LNCaP clone FGC (cell line): ENCODE data around the gene FITM1.
A peak's percentile ranks its signal among the peaks of the same experiment; 100 is the strongest.

Source experiments
- DNase-seq: peaks from one replicate; pipeline ENCODE4 v3.0.0-alpha.2; 2011; ENCODE audit warnings: low read depth
- H3K4me3 ChIP-seq: 2 replicates; pipeline ENCODE4 v1.5.1; 2011; ENCODE audit warnings: mild to moderate bottlenecking, low read depth, low read length, control low read depth
- CTCF ChIP-seq: IDR thresholded peaks from 2 replicates; pipeline ENCODE4 v1.5.1; 2012; ENCODE audit warnings: mild to moderate bottlenecking; ENCODE audit not compliant: control insufficient read depth, insufficient read depth; ENCODE audit errors: extremely low read depth

FITM1 gene

DNA sequence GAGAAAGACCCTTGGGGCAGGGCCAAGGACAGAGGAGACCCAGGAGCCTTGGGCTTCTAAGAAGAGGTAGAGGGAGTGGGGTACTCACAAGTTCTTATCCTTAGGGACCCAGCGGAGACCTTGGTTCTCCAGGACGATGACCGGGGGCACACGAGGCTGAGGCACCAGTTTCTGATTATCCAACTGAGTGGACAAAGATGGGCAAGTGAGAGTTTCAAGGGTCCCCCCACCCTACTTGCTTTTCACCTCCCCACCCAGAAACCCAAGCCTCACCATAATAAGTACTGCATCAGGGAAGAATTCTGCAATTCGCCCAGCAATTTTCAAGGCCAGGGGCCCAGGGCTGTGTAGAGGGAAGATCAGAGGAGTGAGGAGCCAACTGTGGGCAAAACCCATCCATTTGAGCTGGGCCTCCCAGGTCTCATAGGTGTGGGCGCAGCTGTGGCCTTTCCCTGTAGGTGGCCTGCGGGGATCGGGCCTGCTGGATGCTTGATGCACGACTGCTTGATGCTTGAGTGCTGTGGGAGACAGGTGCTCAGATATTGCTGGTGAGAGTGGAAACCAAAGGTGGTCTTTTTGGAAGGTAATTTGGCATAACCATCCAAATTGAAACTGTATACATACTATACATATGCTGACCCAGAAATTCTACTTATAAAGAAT, 8.9 kb downstream of the FITM1 start:
- DNase-seq, result no peak
- H3K4me3 ChIP-seq, result peak overlapping the region; percentile 89
- TF ChIP-seq CTCF, result no peak

- peak within 1 kb of the TSS; percentile 89 for H3K4me3 ChIP-seq
- peak; percentile 99 for DNase-seq
- no peak for TF ChIP-seq CTCF
These were observed 10.8 kb downstream of the FITM1 start, which contains the start of gene EMC9 for GRCh38 chr14:24141097-24141880. Gene EMC9 (minus strand): TSS chr14:24141591. CDS start chr14:24141304, 287 bp downstream.

DNA sequence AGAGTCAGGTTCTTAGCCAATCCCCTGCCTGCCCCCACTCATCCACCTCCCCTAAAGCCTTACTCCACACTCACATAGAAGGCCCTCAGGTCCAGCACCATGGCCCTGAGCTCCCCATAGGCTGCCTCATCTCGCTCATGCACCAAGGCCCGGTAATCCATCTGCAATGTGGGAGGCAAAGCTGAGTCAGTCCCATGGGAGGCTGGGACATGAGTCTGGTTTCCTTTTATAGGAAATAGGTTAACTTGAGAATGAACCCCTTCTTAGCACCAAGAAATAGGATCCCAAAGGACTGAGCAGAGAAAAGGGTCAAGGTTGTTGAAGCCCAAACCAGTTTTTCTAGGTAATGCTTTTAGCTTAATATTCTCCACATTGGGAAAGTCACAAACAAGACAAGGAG, 13.1 kb downstream of the FITM1 start:
- no peak for TF ChIP-seq CTCF
- no peak for DNase-seq
- no peak overlapping the region for H3K4me3 ChIP-seq

GRCh38 chr14:24144451-24144850, 14.0 kb downstream of the FITM1 start:
- TF ChIP-seq CTCF, result no peak
- H3K4me3 ChIP-seq, result no peak overlapping the region

GRCh38 chr14:24145219-24145618, 14.8 kb downstream of the FITM1 start:
- no peak for DNase-seq
- peak overlapping the region; percentile 98 for H3K4me3 ChIP-seq
- no peak for TF ChIP-seq CTCF

More at GRCh38 chr14:24144451-24144850, 14.0 kb downstream of the FITM1 start:
- no peak for DNase-seq

DNA sequence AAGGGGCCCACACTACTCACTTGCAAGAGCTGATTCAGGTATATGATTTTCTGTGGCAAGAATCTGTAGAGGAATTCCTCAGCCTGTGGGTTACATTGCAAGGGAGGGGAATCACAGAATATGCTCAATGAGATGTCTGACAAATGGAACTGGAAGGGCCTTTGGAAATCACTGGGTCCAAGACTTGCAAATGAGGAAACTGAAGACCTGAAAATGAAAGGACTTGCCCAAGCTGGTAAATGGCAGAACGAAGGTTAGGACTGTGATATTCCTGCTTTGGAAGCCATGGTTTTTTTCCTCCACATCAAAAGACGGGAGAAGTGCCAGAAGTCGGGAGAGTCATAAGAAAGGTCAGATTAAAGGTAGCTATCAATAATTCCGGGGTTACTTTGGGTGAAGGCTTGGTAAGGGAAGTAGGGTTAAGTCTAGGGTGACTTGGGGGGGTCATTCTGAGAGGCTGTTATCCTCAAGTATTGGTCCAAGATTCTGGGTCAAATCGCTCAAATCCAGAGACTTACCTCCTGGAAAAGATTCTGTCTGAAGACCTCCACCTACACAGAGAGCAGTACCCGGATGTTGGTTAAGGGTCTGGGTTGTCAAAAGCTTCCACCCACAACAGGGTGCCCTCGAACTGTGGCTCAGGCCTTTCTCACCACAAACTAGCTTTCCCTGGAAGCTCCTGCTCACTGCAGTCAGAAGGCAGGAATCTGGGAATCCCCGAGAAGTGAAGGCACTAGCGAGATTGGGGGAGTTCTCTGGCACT, 15.4 kb downstream of the FITM1 start:
- H3K4me3 ChIP-seq, result peak overlapping the region; percentile 98
- no peak for TF ChIP-seq CTCF
- no peak for DNase-seq
